HUES48 (cell line): ENCODE measurements around the gene PHPT1.
"Not testable (repeated sequence)": the region's sequence is repeated elsewhere in the genome, so short reads cannot be mapped to it uniquely, and the experiment has no call there.

Experiments
- H3K27ac ChIP-seq: one replicate; pipeline ENCODE4 v1.7.0; 2013; ENCODE audit warnings: low read depth, low read length, inconsistent platforms
- H3K27me3 ChIP-seq: 2 replicates; pipeline ENCODE4 v1.6.1; 2013; ENCODE audit warnings: mild to moderate bottlenecking, low read length; ENCODE audit not compliant: control insufficient read depth, insufficient read depth
- H3K36me3 ChIP-seq: 2 replicates; pipeline ENCODE4 v1.6.1; 2013; ENCODE audit warnings: low read length; ENCODE audit not compliant: control insufficient read depth, insufficient read depth
- H3K4me1 ChIP-seq: 2 replicates; pipeline ENCODE4 v1.6.1; 2013; ENCODE audit warnings: mild to moderate bottlenecking, low read length; ENCODE audit not compliant: control insufficient read depth, insufficient read depth
- H3K4me3 ChIP-seq: 2 replicates; pipeline ENCODE4 v1.5.1; 2013; ENCODE audit warnings: mild to moderate bottlenecking, low read depth, low read length
- H3K9ac ChIP-seq: 2 replicates; pipeline ENCODE4 v1.6.1; 2013; ENCODE audit warnings: mild to moderate bottlenecking, low read depth, low read length, moderate library complexity
- H3K9me3 ChIP-seq: 2 replicates; pipeline ENCODE4 v1.6.1; 2013; ENCODE audit warnings: low read length; ENCODE audit not compliant: control insufficient read depth, insufficient read depth

Gene PHPT1

GRCh38 chr9:136868644-136869043 lies 19.4 kb downstream of the PHPT1 start:
- peaks cover 28% of the 10 kb centered on the region for H3K9me3 ChIP-seq
- no peaks in the 10 kb centered on the region for H3K27me3 ChIP-seq
- no peak overlapping the region for H3K9ac ChIP-seq

GRCh38 chr9:136869611-136870010 lies 20.4 kb downstream of the PHPT1 start:
- peaks cover 28% of the 10 kb centered on the region for H3K9me3 ChIP-seq
- not testable (repeated sequence) for H3K27me3 ChIP-seq, H3K4me1 ChIP-seq, H3K36me3 ChIP-seq, H3K27ac ChIP-seq, H3K4me3 ChIP-seq, H3K9ac ChIP-seq

More at GRCh38 chr9:136868644-136869043, 19.4 kb downstream of the PHPT1 start:
- 0 out of 2 replicates have a peak, but pooled peaks cover 5% of the 10 kb centered on the region for H3K4me1 ChIP-seq
- H3K4me3 ChIP-seq: no peak overlapping the region
- H3K36me3 ChIP-seq: peaks cover 9% of the 10 kb centered on the region
- H3K27ac ChIP-seq: no peak overlapping the region

- Histone ChIP-seq H3K4me1 (no peaks in the 10 kb centered on the region), H3K9me3 (peaks cover 16% of the 10 kb centered on the region), H3K4me3 (no peak overlapping the region), H3K27me3 (no peaks in the 10 kb centered on the region), H3K36me3 (no peaks in the 10 kb centered on the region), H3K9ac (no peak overlapping the region), H3K27ac (no peak overlapping the region)
Observed at GRCh38 chr9:136875155-136875554, 25.9 kb downstream of the PHPT1 start.

GRCh38 chr9:136876476-136876875 lies 27.3 kb downstream of the PHPT1 start:
- Histone ChIP-seq H3K27ac (no peak overlapping the region), H3K36me3 (no peaks in the 10 kb centered on the region), H3K27me3 (no peaks in the 10 kb centered on the region), H3K9me3 (peaks cover 11% of the 10 kb centered on the region; the same call in 1 of the 2 replicates), H3K9ac (no peak overlapping the region), H3K4me1 (no peaks in the 10 kb centered on the region), H3K4me3 (no peak overlapping the region)

GRCh38 chr9:136880651-136881050 lies 31.4 kb downstream of the PHPT1 start:
- H3K4me1 ChIP-seq: no peaks in the 10 kb centered on the region
- H3K9me3 ChIP-seq: no peaks in the 10 kb centered on the region
- H3K27me3 ChIP-seq: no peaks in the 10 kb centered on the region
- H3K4me3 ChIP-seq: no peak overlapping the region
- H3K36me3 ChIP-seq: no peaks in the 10 kb centered on the region
- H3K27ac ChIP-seq: no peak overlapping the region
- H3K9ac ChIP-seq: no peak overlapping the region

GRCh38 chr9:136881691-136882108 lies 32.5 kb downstream of the PHPT1 start:
- H3K27me3 ChIP-seq: no peaks in the 10 kb centered on the region
- H3K9me3 ChIP-seq: no peaks in the 10 kb centered on the region
- H3K9ac ChIP-seq: no peak overlapping the region
- H3K36me3 ChIP-seq: no peaks in the 10 kb centered on the region
- H3K4me1 ChIP-seq: no peaks in the 10 kb centered on the region
- no peak overlapping the region for H3K27ac ChIP-seq
- H3K4me3 ChIP-seq: no peak overlapping the region

GRCh38 chr9:136882109-136882946 lies 33.1 kb downstream of the PHPT1 start:
- no peaks in the 10 kb centered on the region for H3K9me3 ChIP-seq
- 0 out of 2 replicates have a peak, but pooled peaks cover 2% of the 10 kb centered on the region for H3K4me1 ChIP-seq
- H3K27ac ChIP-seq: no peak overlapping the region
- H3K27me3 ChIP-seq: no peaks in the 10 kb centered on the region
- no peak overlapping the region for H3K4me3 ChIP-seq
- no peaks in the 10 kb centered on the region for H3K36me3 ChIP-seq
- no peak overlapping the region for H3K9ac ChIP-seq

GRCh38 chr9:136882947-136883283 lies 33.7 kb downstream of the PHPT1 start:
- H3K9ac ChIP-seq, H3K27me3 ChIP-seq, H3K9me3 ChIP-seq, H3K4me3 ChIP-seq, H3K4me1 ChIP-seq, H3K27ac ChIP-seq, H3K36me3 ChIP-seq: not testable (repeated sequence)

GRCh38 chr9:136883670-136884069 lies 34.5 kb downstream of the PHPT1 start:
- not testable (repeated sequence) for H3K27ac ChIP-seq, H3K36me3 ChIP-seq, H3K9me3 ChIP-seq, H3K4me3 ChIP-seq, H3K4me1 ChIP-seq, H3K27me3 ChIP-seq, H3K9ac ChIP-seq

- 0 out of 2 replicates have a peak, but pooled peaks cover 4% of the 10 kb centered on the region for H3K4me1 ChIP-seq
- H3K36me3 ChIP-seq: peaks cover 12% of the 10 kb centered on the region; the same call in 1 of the 2 replicates
- H3K4me3 ChIP-seq: peak within 1 kb of the TSS; percentile 83
- no peaks in the 10 kb centered on the region for H3K27me3 ChIP-seq
- H3K9me3 ChIP-seq: no peaks in the 10 kb centered on the region
- H3K27ac ChIP-seq: peak within 1 kb of the TSS; percentile 61
- peak within 1 kb of the TSS; percentile 65 for H3K9ac ChIP-seq
Observed at GRCh38 chr9:136885950-136886578, 36.9 kb downstream of the PHPT1 start, which contains the start of gene TRAF2. Gene TRAF2, plus strand, starts transcription at chr9:136886516. Its CDS starts 12,225 bp downstream, at chr9:136898741.
